Mesenchymal stem cell (in vitro differentiated cells and primary cell): Measurements from ENCODE around the gene TEX53.

Source experiments
- DNase-seq: peaks from one replicate; pipeline ENCODE4 v3.0.0-alpha.2; 2013
- H2AFZ ChIP-seq: one replicate; pipeline ENCODE4 v1.6.1; 2013; ENCODE audit warnings: low read depth, mild to moderate bottlenecking, control low read depth, inconsistent platforms, low read length, moderate library complexity
- H2AK5ac ChIP-seq: 2 replicates; pipeline ENCODE4 v1.6.1; 2013; ENCODE audit warnings: low read length, moderate library complexity, mild to moderate bottlenecking, inconsistent platforms; ENCODE audit not compliant: severe bottlenecking
- H2BK120ac ChIP-seq: one replicate; pipeline ENCODE4 v1.6.1; 2013; ENCODE audit warnings: low read depth, mild to moderate bottlenecking, inconsistent platforms, low read length, moderate library complexity
- H2BK12ac ChIP-seq, 2 experiments: one replicate each; pipeline ENCODE4 v1.6.1; 2013; ENCODE audit warnings: inconsistent platforms in 2 of 2, low read length in 2 of 2, mild to moderate bottlenecking in 2 of 2, moderate library complexity in 2 of 2, control low read depth in 1 of 2
- H2BK15ac ChIP-seq: one replicate; pipeline ENCODE4 v1.6.1; 2013; ENCODE audit warnings: mild to moderate bottlenecking, low read depth, inconsistent platforms; ENCODE audit not compliant: poor library complexity, severe bottlenecking
- H2BK5ac ChIP-seq: 2 replicates; pipeline ENCODE4 v1.6.1; 2013; ENCODE audit warnings: low read depth, mild to moderate bottlenecking, low read length, control low read depth, inconsistent platforms; ENCODE audit not compliant: poor library complexity, severe bottlenecking
- H3K14ac ChIP-seq, 2 experiments: one replicate each; pipeline ENCODE4 v1.6.1; 2013; ENCODE audit warnings: inconsistent platforms in 2 of 2, low read length in 2 of 2, control low read depth in 1 of 2, mild to moderate bottlenecking in 1 of 2, moderate library complexity in 1 of 2
- H3K18ac ChIP-seq, 2 experiments: one replicate each; pipeline ENCODE4 v1.6.1; 2013; ENCODE audit warnings: inconsistent platforms in 2 of 2, low read length in 2 of 2, control low read depth in 1 of 2, low read depth in 1 of 2, mild to moderate bottlenecking in 1 of 2
- H3K23ac ChIP-seq, 2 experiments: one replicate each; pipeline ENCODE4 v1.6.1; 2013; ENCODE audit warnings: inconsistent platforms in 2 of 2, low read length in 2 of 2, mild to moderate bottlenecking in 2 of 2, moderate library complexity in 2 of 2, control low read depth in 1 of 2
- H3K27ac ChIP-seq: 2 replicates; pipeline ENCODE4 v1.5.1; 2013; ENCODE audit warnings: mild to moderate bottlenecking, moderate library complexity, low read length, control low read depth, inconsistent platforms; ENCODE audit not compliant: poor library complexity, severe bottlenecking
- H3K27me3 ChIP-seq, 2 experiments: 2 replicates each; pipeline versions ENCODE4 v1.6.1 to v1.7.0; 2013; ENCODE audit warnings: low read length in 2 of 2, mild to moderate bottlenecking in 2 of 2, moderate library complexity in 2 of 2, control low read depth in 1 of 2, inconsistent platforms in 1 of 2; ENCODE audit not compliant: control insufficient read depth in 1 of 2, insufficient read depth in 1 of 2
- H3K36me3 ChIP-seq, 2 experiments: 2 replicates each; pipeline versions ENCODE4 v1.6.1 to v1.7.0; 2013; ENCODE audit warnings: low read length in 2 of 2, control low read depth in 1 of 2, inconsistent platforms in 1 of 2, low read depth in 1 of 2, mild to moderate bottlenecking in 1 of 2; ENCODE audit not compliant: insufficient read depth in 2 of 2, control insufficient read depth in 1 of 2
- H3K4ac ChIP-seq, 2 experiments: one replicate each; pipeline ENCODE4 v1.6.1; 2013; ENCODE audit warnings: inconsistent platforms in 2 of 2, low read length in 2 of 2, mild to moderate bottlenecking in 2 of 2, moderate library complexity in 2 of 2, control low read depth in 1 of 2, low read depth in 1 of 2
- H3K4me1 ChIP-seq: 2 replicates; pipeline ENCODE4 v1.6.1; 2013; ENCODE audit warnings: low read depth, low read length, control low read depth; ENCODE audit not compliant: control insufficient read depth, insufficient read depth
- H3K4me2 ChIP-seq: 2 replicates; pipeline ENCODE4 v1.6.1; 2013; ENCODE audit warnings: low read length, mild to moderate bottlenecking, inconsistent platforms; ENCODE audit not compliant: poor library complexity, severe bottlenecking
- H3K4me3 ChIP-seq, 2 experiments: 2 replicates each; pipeline versions ENCODE4 v1.5.1 to v1.7.0; 2013; ENCODE audit warnings: low read length in 2 of 2, mild to moderate bottlenecking in 2 of 2, control low read depth in 1 of 2, low read depth in 1 of 2; ENCODE audit not compliant: insufficient read depth in 1 of 2
- H3K79me1 ChIP-seq: replicated peaks from 2 replicates; pipeline ENCODE4 v1.6.1; 2013; ENCODE audit warnings: mild to moderate bottlenecking, control low read depth, low read length, inconsistent platforms; ENCODE audit not compliant: poor library complexity, severe bottlenecking
- H3K9ac ChIP-seq: 2 replicates; pipeline ENCODE4 v1.7.0; 2013; ENCODE audit warnings: mild to moderate bottlenecking, low read length, moderate library complexity
- H3K9me3 ChIP-seq: 2 replicates; pipeline ENCODE4 v1.7.0; 2013; ENCODE audit warnings: mild to moderate bottlenecking, low read length; ENCODE audit not compliant: control insufficient read depth
- H4K8ac ChIP-seq: one replicate; pipeline ENCODE4 v1.6.1; 2013; ENCODE audit warnings: inconsistent platforms, mild to moderate bottlenecking, low read length, moderate library complexity
- H4K91ac ChIP-seq: one replicate; pipeline ENCODE4 v1.6.1; 2013; ENCODE audit warnings: mild to moderate bottlenecking, low read length, inconsistent platforms
- WGBS: methylation state at CpG from one replicate; pipeline ENCODE4 v1.1.7; 2013; ENCODE audit warnings: mixed read lengths; 5-methylcytosine and 5-hydroxymethylcytosine counted together

The TEX53 gene

DNA sequence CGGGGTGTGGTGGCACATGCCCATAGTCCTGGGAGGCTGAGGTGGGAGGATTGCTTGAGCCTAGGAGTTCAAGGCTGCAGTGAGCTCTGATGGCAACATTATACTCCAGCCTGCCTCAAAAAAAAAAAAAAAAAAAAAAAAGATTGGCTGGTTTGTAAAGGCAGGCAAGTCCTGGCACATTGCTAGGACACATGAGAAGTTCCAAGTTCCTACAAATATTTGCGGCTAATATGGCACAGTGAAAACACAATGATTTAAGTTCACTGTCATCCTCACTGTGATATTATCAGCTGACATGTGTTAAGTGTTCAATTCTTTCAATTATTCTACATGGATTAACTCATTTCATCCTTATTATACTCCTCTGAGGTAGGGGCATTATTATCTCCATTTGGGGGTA is 26.4 kb downstream of the TEX53 start:
- Histone ChIP-seq H3K23ac (no peak overlapping the region), H3K4me1 (peaks cover 3% of the 10 kb centered on the region), H3K79me1 (no peaks in the 10 kb centered on the region), H2AK5ac (no peak overlapping the region), H3K27me3 (no peaks in the 10 kb centered on the region), H3K9me3 (no peaks in the 10 kb centered on the region), H2BK12ac (no peak overlapping the region), H3K9ac (no peak overlapping the region), H3K4ac (no peak overlapping the region), H3K27ac (no peak overlapping the region), H3K18ac (no peak overlapping the region), H2BK5ac (no peak overlapping the region), H2AFZ (no peak overlapping the region), H3K36me3 (peaks cover 30 to 46% of the 10 kb centered on the region in 2 experiments), H3K14ac (no peak overlapping the region), H2BK120ac (no peak overlapping the region), H2BK15ac (no peak overlapping the region), H3K4me2 (no peak overlapping the region), H4K91ac (no peak overlapping the region), H4K8ac (no peak overlapping the region), H3K4me3 (no peak overlapping the region)
- 44% methylated on average over 2 of the region's 2 CpGs for WGBS
- no peak for DNase-seq

DNA sequence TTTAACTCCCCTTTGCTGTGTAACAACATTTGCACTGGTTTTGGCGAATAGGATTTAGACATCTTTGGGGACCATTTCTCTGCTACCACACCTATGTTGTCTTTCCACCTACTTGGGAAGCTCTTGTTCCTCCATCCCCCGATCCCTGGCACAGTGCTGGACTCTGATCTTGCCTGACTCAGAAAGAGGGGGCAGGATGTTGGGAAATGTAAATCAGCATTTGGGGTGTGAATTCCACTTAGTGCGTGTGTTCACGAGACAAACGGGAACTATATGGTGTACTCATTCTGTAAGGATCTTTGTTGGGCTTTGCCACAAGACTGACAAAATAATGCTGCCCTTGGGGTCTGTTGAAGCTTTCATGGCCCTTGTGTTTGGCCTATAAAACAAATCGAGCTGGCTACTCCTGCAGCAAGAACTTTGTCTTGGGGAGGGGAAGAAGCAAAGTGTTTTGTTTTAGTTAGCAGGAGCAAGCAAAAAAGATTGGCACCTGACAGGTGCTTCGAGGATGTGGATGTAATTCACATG is 28.0 kb downstream of the TEX53 start:
- Histone ChIP-seq H3K27me3 (no peaks in the 10 kb centered on the region), H3K27ac (no peak overlapping the region), H2BK12ac (no peak overlapping the region), H2AFZ (no peak overlapping the region), H3K36me3 (peaks cover 29 to 44% of the 10 kb centered on the region in 2 experiments), H4K91ac (no peak overlapping the region), H3K9me3 (no peaks in the 10 kb centered on the region), H2BK5ac (no peak overlapping the region), H3K4ac (no peak overlapping the region), H3K4me1 (peaks cover 3% of the 10 kb centered on the region), H2BK120ac (no peak overlapping the region), H3K79me1 (peaks cover 1% of the 10 kb centered on the region), H2BK15ac (no peak overlapping the region), H3K14ac (no peak overlapping the region), H3K4me2 (no peak overlapping the region), H3K4me3 (no peak overlapping the region), H4K8ac (no peak overlapping the region), H2AK5ac (no peak overlapping the region), H3K23ac (no peak overlapping the region), H3K18ac (no peak overlapping the region), H3K9ac (no peak overlapping the region)
- DNase-seq, result no peak
- WGBS, result 88% methylated on average over 7 of the region's 7 CpGs

DNA sequence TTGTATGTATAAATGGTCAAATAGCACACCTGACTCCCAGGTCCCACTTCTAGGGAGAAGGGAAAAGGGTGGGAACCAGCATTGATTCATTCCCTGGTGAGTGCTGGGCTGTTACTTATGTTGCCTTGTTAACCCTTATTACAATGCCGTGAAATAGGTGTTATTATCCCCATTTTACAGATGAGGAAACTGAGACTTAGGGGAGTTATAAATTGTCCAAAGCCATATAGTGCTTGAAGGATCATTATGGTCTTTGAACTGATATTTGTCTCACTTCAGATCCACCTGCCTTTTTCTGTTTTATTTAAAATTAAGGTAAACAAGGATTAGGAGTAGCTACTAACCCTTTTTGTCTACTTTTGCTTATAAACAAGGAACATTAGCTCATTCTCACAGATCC is 30.1 kb downstream of the TEX53 start:
- H3K27me3 ChIP-seq, result no peaks in the 10 kb centered on the region
- H2BK5ac ChIP-seq, result no peak overlapping the region
- WGBS, result 100% methylated on average over 1 of the region's 1 CpG

DNA sequence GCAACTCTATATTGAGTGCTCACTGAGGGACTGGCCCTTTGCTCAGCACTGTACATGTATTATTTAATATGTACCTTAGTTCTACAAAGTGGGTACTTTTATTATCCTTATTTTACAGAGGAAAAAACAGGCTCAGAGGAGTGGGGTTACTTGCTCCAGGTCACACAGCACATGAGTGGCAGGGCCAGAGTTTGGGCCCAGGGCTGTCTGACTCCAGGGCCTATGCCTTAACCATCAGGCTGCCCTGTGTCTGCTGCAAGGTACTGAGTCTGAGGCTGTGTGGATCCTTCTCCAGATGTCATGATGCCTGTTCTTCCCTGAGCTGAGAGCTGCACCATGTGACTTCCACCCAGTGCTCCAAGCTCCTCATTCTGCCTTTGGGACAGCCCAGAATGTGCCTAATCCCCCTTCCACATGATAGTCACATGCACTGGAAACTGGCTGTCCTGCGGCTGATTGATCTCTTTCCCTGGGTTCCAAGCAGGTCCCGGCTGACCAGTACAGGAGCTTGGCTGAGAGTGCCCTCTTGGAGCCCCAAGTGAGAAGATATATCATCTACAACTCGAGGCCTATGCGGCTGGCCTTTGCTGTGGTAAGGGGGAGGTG is 31.1 kb downstream of the TEX53 start:
- no peak overlapping the region for H3K4me3 ChIP-seq
- WGBS, result 90% methylated on average over 4 of the region's 4 CpGs
- no peaks in the 10 kb centered on the region for H3K27me3 ChIP-seq

More for the DNA sequence above, 30.1 kb downstream of the TEX53 start:
- Histone ChIP-seq H3K9me3 (no peaks in the 10 kb centered on the region), H3K27ac (no peak overlapping the region), H3K9ac (no peak overlapping the region), H3K18ac (no peak overlapping the region), H3K4ac (no peak overlapping the region), H2BK120ac (no peak overlapping the region), H2BK15ac (no peak overlapping the region), H3K36me3 (peaks cover 19 to 30% of the 10 kb centered on the region in 2 experiments), H3K4me3 (no peak overlapping the region), H3K4me1 (peaks cover 3% of the 10 kb centered on the region), H3K23ac (no peak overlapping the region), H2AK5ac (no peak overlapping the region), H4K8ac (no peak overlapping the region), H3K4me2 (no peak overlapping the region), H2AFZ (no peak overlapping the region), H3K79me1 (peaks cover 10% of the 10 kb centered on the region), H3K14ac (no peak overlapping the region), H4K91ac (no peak overlapping the region), H2BK12ac (no peak overlapping the region)
- DNase-seq, result no peak

More for the DNA sequence above, 31.1 kb downstream of the TEX53 start:
- Histone ChIP-seq H2BK12ac (no peak overlapping the region), H3K4ac (no peak overlapping the region), H3K14ac (no peak overlapping the region), H3K9me3 (no peaks in the 10 kb centered on the region), H3K79me1 (peaks cover 10% of the 10 kb centered on the region), H2BK15ac (no peak overlapping the region), H2BK5ac (no peak overlapping the region), H4K91ac (no peak overlapping the region), H3K4me1 (peaks cover 6% of the 10 kb centered on the region), H3K18ac (no peak overlapping the region), H4K8ac (no peak overlapping the region), H2BK120ac (no peak overlapping the region), H3K4me2 (no peak overlapping the region), H3K23ac (no peak overlapping the region), H3K36me3 (peaks cover 15 to 25% of the 10 kb centered on the region in 2 experiments), H2AK5ac (no peak overlapping the region), H3K9ac (no peak overlapping the region), H3K27ac (no peak overlapping the region), H2AFZ (no peak overlapping the region)
- DNase-seq, result no peak
